ENCODE measurements around the gene SLC7A7. TPM values are rescaled to one million over a fixed set of nuclear protein-coding genes. Genes with fewer than 3 reads are reported as not detected.

Gene SLC7A7
- total RNA-seq, 1 experiment from 2014 or later: 3.1 TPM

- H2BK20ac ChIP-seq (ENCODE audit: low read depth, low read length, poor library complexity, severe bottlenecking): no peak within 1 kb of the TSS
- H3K23me2 ChIP-seq (ENCODE audit: insufficient read length, low read depth, low read length, poor library complexity, severe bottlenecking): peaks cover 9% of the 10 kb centered on the region
- no peak within 1 kb of the TSS for H4K91ac ChIP-seq (ENCODE audit: insufficient read length, low read depth, low read length)
- H2BK12ac ChIP-seq (ENCODE audit: insufficient read length, low read depth, low read length): peak within 1 kb of the TSS; percentile 42
- peak within 1 kb of the TSS; percentile 87 for H3K18ac ChIP-seq (ENCODE audit: insufficient read length, low read depth, low read length)
- peaks cover 10% of the 10 kb centered on the region; the same call in 1 of the 2 replicates for H3K79me2 ChIP-seq (ENCODE audit: insufficient read depth, low read length)
- H3K9me3 ChIP-seq (ENCODE audit: control insufficient read depth, low read depth, low read length): no peaks in the 10 kb centered on the region
- H4K20me1 ChIP-seq (ENCODE audit: control insufficient read depth, insufficient read depth, insufficient read length): no peaks in the 10 kb centered on the region
- peak within 1 kb of the TSS; percentile 92 for H2BK120ac ChIP-seq (ENCODE audit: low read depth, low read length, poor library complexity, severe bottlenecking)
- H2AFZ ChIP-seq (ENCODE audit: low read length): no peak within 1 kb of the TSS
- H3K9me3 Mint-ChIP-seq: peaks cover 10 to 12% of the 10 kb centered on the region in 2 experiments
- peak within 1 kb of the TSS; percentile 94 for H4K5ac ChIP-seq (ENCODE audit: insufficient read length, low read depth, low read length)
- peak within 1 kb of the TSS; percentile 41 for H3K56ac ChIP-seq (ENCODE audit: insufficient read length, low read depth, low read length)
- peaks cover 3% of the 10 kb centered on the region; the same call in 1 of the 2 replicates for H3K27me3 Mint-ChIP-seq (ENCODE audit: low read depth)
- peak within 1 kb of the TSS; percentile 68 for H3K4me2 ChIP-seq (ENCODE audit: insufficient read depth, insufficient read length, low read length)
- H3K27ac Mint-ChIP-seq: peak within 1 kb of the TSS; percentile 88 to 97 (median 90)
- no peak for TF ChIP-seq CTCF (conservative IDR thresholded peaks at IDR 0.05)
- no peak within 1 kb of the TSS for H2BK5ac ChIP-seq (ENCODE audit: insufficient read length, low read length)
- H3K9ac ChIP-seq (ENCODE audit: extremely low read depth, insufficient read length, low read length): peak within 1 kb of the TSS; percentile 92
- H3K4me3 Mint-ChIP-seq: peak within 1 kb of the TSS; percentile 87 to 93
- H3K4me1 ChIP-seq (ENCODE audit: insufficient read depth, low read length): no peaks in the 10 kb centered on the region
- peak within 1 kb of the TSS; percentile 85 for H3K27ac ChIP-seq (ENCODE audit: insufficient read length, low read depth, low read length)
- no peak within 1 kb of the TSS for H2BK15ac ChIP-seq (ENCODE audit: low read depth, low read length)
- peak within 1 kb of the TSS; percentile 82 for H3K14ac ChIP-seq (ENCODE audit: insufficient read depth, low read length)
- no peaks in the 10 kb centered on the region for H3K27me3 ChIP-seq (ENCODE audit: insufficient read depth, low read length)
- H4K8ac ChIP-seq (replicated peaks; ENCODE audit: insufficient read length, low read depth, low read length): no peak within 1 kb of the TSS
- H3K79me1 ChIP-seq (ENCODE audit: insufficient read depth, low read depth, low read length, poor library complexity, severe bottlenecking): peaks cover 3% of the 10 kb centered on the region
- peak within 1 kb of the TSS; percentile 41 for H3T11ph ChIP-seq (ENCODE audit: low read length)
- WGBS (ENCODE audit: extremely low coverage, insufficient read length, low lambda C conversion rate): no CpG with 5 or more reads among the region's 56 CpGs
- H3K23ac ChIP-seq (ENCODE audit: insufficient read length, low read depth, low read length): no peak within 1 kb of the TSS
- no peak within 1 kb of the TSS; the same call in 1 of the 2 replicates for H3K4ac ChIP-seq (ENCODE audit: low read depth, low read length)
- H3K4me1 Mint-ChIP-seq: peaks cover 13 to 20% of the 10 kb centered on the region in 2 experiments
- peak; percentile 95 for DNase-seq
- H2AK5ac ChIP-seq (ENCODE audit: insufficient read length, low read length): no peak within 1 kb of the TSS
- H3K36me3 Mint-ChIP-seq (ENCODE audit: insufficient read depth in 1 of 3, low read depth in 3 of 3): peaks cover 38 to 54% (median 48%) of the 10 kb centered on the region in 3 experiments
Measured at GRCh38 chr14:22766457-22767322, 48.5 kb downstream of the SLC7A7 start, which contains the start of gene OXA1L. Gene OXA1L (plus strand): TSS chr14:22766688. CDS start chr14:22766702, 14 bp downstream.

Data from H9 (cell line).